ENCODE results near the gene EPN3. TPM values are rescaled to one million over a fixed set of nuclear protein-coding genes. Genes with fewer than 3 reads are reported as not detected.

The EPN3 gene
- polyA plus RNA-seq, 1 donor from 2014 or later: not detected

GRCh38 chr17:50585346-50585745 lies 52.8 kb downstream of the EPN3 start (continued):
- no peak for TF ChIP-seq REST (IDR thresholded peaks at IDR 0.05; ENCODE audit: borderline replicate concordance)
- no peak for TF ChIP-seq RAD21 (conservative IDR thresholded peaks at IDR 0.05)

- Histone ChIP-seq H3K4me2 (ENCODE audit: low read length) (no peak overlapping the region), H3F3A (ENCODE audit: insufficient read depth, low read length, poor library complexity, severe bottlenecking) (no peaks in the 10 kb centered on the region), H4K20me1 (ENCODE audit: insufficient read depth) (no peaks in the 10 kb centered on the region), H3K9me3 (ENCODE audit: low read length) (no peaks in the 10 kb centered on the region), H3K27ac (ENCODE audit: low read length) (no peak overlapping the region), H3K4me3 (ENCODE audit: low read length) (no peak overlapping the region), H3K9ac (ENCODE audit: low read length) (no peak overlapping the region), H3K27me3 (ENCODE audit: insufficient read depth, low read depth, low read length) (no peaks in the 10 kb centered on the region), H2AFZ (ENCODE audit: low read depth, low read length) (no peak overlapping the region), H3K79me2 (replicated peaks; ENCODE audit: insufficient read depth, low read length) (no peaks in the 10 kb centered on the region), H3K9me2 (ENCODE audit: insufficient read depth, low read length) (no peaks in the 10 kb centered on the region), H3K36me3 (ENCODE audit: insufficient read depth, low read length) (no peaks in the 10 kb centered on the region)
- TF ChIP-seq CTCF (IDR thresholded peaks at IDR 0.05; ENCODE audit: poor library complexity, severe bottlenecking) (no peak), REST (IDR thresholded peaks at IDR 0.05; ENCODE audit: borderline replicate concordance) (no peak), RAD21 (conservative IDR thresholded peaks at IDR 0.05) (no peak), POLR2AphosphoS5 (IDR thresholded peaks at IDR 0.05) (no peak), EZH2 (IDR thresholded peaks at IDR 0.05; ENCODE audit: borderline replicate concordance, insufficient read depth, low read length, poor library complexity, severe bottlenecking) (no peak), MXI1 (conservative IDR thresholded peaks at IDR 0.05; ENCODE audit: poor library complexity, severe bottlenecking) (no peak), SMC3 (conservative IDR thresholded peaks at IDR 0.05; ENCODE audit: poor library complexity) (no peak), EP300 (conservative IDR thresholded peaks at IDR 0.05; ENCODE audit: poor library complexity, severe bottlenecking) (no peak), TAF1 (IDR thresholded peaks at IDR 0.05; ENCODE audit: low read depth) (no peak)
These were observed 53.4 kb downstream of the EPN3 start for GRCh38 chr17:50585891-50586290.
